Karpas-422 (cell line): ENCODE measurements around the gene PCCB. TPM values are rescaled to one million over a fixed set of nuclear protein-coding genes. Genes with fewer than 3 reads are reported as not detected.
"Not testable (repeated sequence)": the region's sequence is repeated elsewhere in the genome, so short reads cannot be mapped to it uniquely, and the experiment has no call there.

Experiments
- DNase-seq: peaks from one replicate; pipeline ENCODE4 v3.0.0-alpha.2; 2015
- H2AFZ ChIP-seq: fragments of 200-600 bp; sonication (generic); 2 replicates; pipeline ENCODE4 v1.6.1; 2014; ENCODE audit warnings: antibody characterized with exemption, low read length, mixed read lengths
- H3K27ac ChIP-seq: fragments of 200-600 bp; sonication (generic); 2 replicates; pipeline ENCODE4 v1.5.1; 2014; ENCODE audit warnings: mild to moderate bottlenecking, low read length, moderate library complexity
- H3K27me3 ChIP-seq: fragments of 200-600 bp; sonication (generic); 2 replicates; pipeline ENCODE4 v1.6.1; 2014; ENCODE audit warnings: low read length, mixed read lengths
- H3K36me3 ChIP-seq: fragments of 200-600 bp; sonication (generic); 2 replicates; pipeline ENCODE4 v1.6.1; 2014; ENCODE audit warnings: low read length, mixed read lengths; ENCODE audit not compliant: insufficient read depth
- H3K4me1 ChIP-seq: fragments of 200-600 bp; sonication (generic); 2 replicates; pipeline ENCODE4 v1.6.1; 2014; ENCODE audit warnings: mild to moderate bottlenecking, low read length, mixed read lengths
- H3K4me2 ChIP-seq: fragments of 200-600 bp; sonication (generic); 2 replicates; pipeline ENCODE4 v1.6.1; 2014; ENCODE audit warnings: low read length, low read depth, mild to moderate bottlenecking; ENCODE audit not compliant: poor library complexity, severe bottlenecking
- H3K4me3 ChIP-seq: fragments of 200-600 bp; sonication (generic); 2 replicates; pipeline ENCODE4 v1.5.1; 2014; ENCODE audit warnings: mild to moderate bottlenecking, antibody characterized with exemption, low read length, mixed read lengths
- H3K79me2 ChIP-seq: fragments of 200-600 bp; sonication (generic); 2 replicates; pipeline ENCODE4 v1.6.1; 2014; ENCODE audit warnings: mild to moderate bottlenecking, low read length, mixed read lengths
- H3K9ac ChIP-seq: fragments of 200-600 bp; sonication (generic); 2 replicates; pipeline ENCODE4 v1.6.0; 2014; ENCODE audit warnings: low read length
- H3K9me2 ChIP-seq: fragments of 200-600 bp; sonication (generic), shearing (Covaris generic); replicated peaks from 2 replicates; pipeline ENCODE4 v1.6.0; 2014; ENCODE audit warnings: mild to moderate bottlenecking, low read length, moderate library complexity; ENCODE audit not compliant: insufficient read depth
- H3K9me3 ChIP-seq: fragments of 300-700, 200-600 bp; sonication (generic); 2 replicates; pipeline ENCODE4 v1.6.1; 2014; ENCODE audit warnings: low read length, mixed read lengths
- H4K20me1 ChIP-seq: fragments of 200-600 bp; sonication (generic); 2 replicates; pipeline ENCODE4 v1.6.1; 2014; ENCODE audit warnings: mild to moderate bottlenecking, antibody characterized with exemption, low read length, low read depth; ENCODE audit not compliant: insufficient read depth
- total RNA-seq: library from RNA; depleted of rRNA; stranded (reverse); fragments of >200 nt; shearing (Covaris generic); gene quantifications from 2 replicates; pipeline ENCODE4 v1.2.3, GENCODE V29; 2014; ENCODE audit warnings: low replicate concordance; rRNA removed

PCCB gene
- 59.2 and 77.8 TPM in 2 replicates for total RNA-seq

- Histone ChIP-seq H3K36me3 (0 out of 2 replicates have a peak, but pooled peaks cover 3% of the 10 kb centered on the region), H4K20me1 (no peaks in the 10 kb centered on the region), H3K9me3 (no peaks in the 10 kb centered on the region), H3K4me2 (peak within 1 kb of the TSS; percentile 82), H3K9me2 (no peaks in the 10 kb centered on the region), H3K27ac (peak within 1 kb of the TSS; percentile 87), H3K4me3 (peak within 1 kb of the TSS; percentile 68), H3K79me2 (peaks cover 42% of the 10 kb centered on the region), H3K27me3 (no peaks in the 10 kb centered on the region), H3K9ac (peak within 1 kb of the TSS; percentile 74), H2AFZ (peak within 1 kb of the TSS; percentile 64), H3K4me1 (peaks cover 26% of the 10 kb centered on the region)
- DNase-seq: peak; percentile 98
Observed at GRCh38 chr3:136250059-136250902, at the start of gene PCCB. Gene PCCB, plus strand, starts transcription at chr3:136250340. Its CDS starts 36 bp downstream, at chr3:136250376.

GRCh38 chr3:136207489-136208115 lies 42.5 kb upstream of the PCCB start:
- H3K9me3 ChIP-seq: no peaks in the 10 kb centered on the region
- H4K20me1 ChIP-seq: no peaks in the 10 kb centered on the region
- no peaks in the 10 kb centered on the region for H3K36me3 ChIP-seq
- H3K9me2 ChIP-seq: no peaks in the 10 kb centered on the region
- no peak overlapping the region for H3K4me2 ChIP-seq
- H2AFZ ChIP-seq: no peak overlapping the region
- no peak overlapping the region for H3K9ac ChIP-seq
- DNase-seq: no peak
- H3K4me3 ChIP-seq: no peak overlapping the region
- no peaks in the 10 kb centered on the region for H3K79me2 ChIP-seq
- no peaks in the 10 kb centered on the region for H3K4me1 ChIP-seq
- H3K27me3 ChIP-seq: no peaks in the 10 kb centered on the region
- H3K27ac ChIP-seq: no peak overlapping the region

- H3K4me3 ChIP-seq: no peak overlapping the region
- H3K27me3 ChIP-seq: no peaks in the 10 kb centered on the region
- DNase-seq: no peak
- no peak overlapping the region for H2AFZ ChIP-seq
- H3K79me2 ChIP-seq: no peaks in the 10 kb centered on the region
- H3K9me2 ChIP-seq: no peaks in the 10 kb centered on the region
- no peaks in the 10 kb centered on the region for H4K20me1 ChIP-seq
- H3K4me2 ChIP-seq: no peak overlapping the region
- no peak overlapping the region for H3K9ac ChIP-seq
- H3K36me3 ChIP-seq: no peaks in the 10 kb centered on the region
- no peak overlapping the region for H3K27ac ChIP-seq
- no peaks in the 10 kb centered on the region for H3K4me1 ChIP-seq
- H3K9me3 ChIP-seq: no peaks in the 10 kb centered on the region
Observed at GRCh38 chr3:136209921-136210320, 40.2 kb upstream of the PCCB start.

- Histone ChIP-seq H3K9me2 (no peaks in the 10 kb centered on the region), H3K36me3 (no peaks in the 10 kb centered on the region), H3K4me1 (no peaks in the 10 kb centered on the region), H4K20me1 (no peaks in the 10 kb centered on the region), H3K27me3 (no peaks in the 10 kb centered on the region), H3K79me2 (no peaks in the 10 kb centered on the region), H3K9ac (no peak overlapping the region), H3K27ac (no peak overlapping the region), H3K4me2 (no peak overlapping the region), H3K4me3 (no peak overlapping the region), H2AFZ (no peak overlapping the region), H3K9me3 (no peaks in the 10 kb centered on the region)
- no peak for DNase-seq
Observed at GRCh38 chr3:136211547-136211946, 38.6 kb upstream of the PCCB start.

- not testable (repeated sequence) for H2AFZ ChIP-seq, DNase-seq, H3K9ac ChIP-seq, H3K27ac ChIP-seq, H3K4me3 ChIP-seq, H3K4me2 ChIP-seq, H3K9me3 ChIP-seq, H3K27me3 ChIP-seq, H3K9me2 ChIP-seq, H3K4me1 ChIP-seq, H3K79me2 ChIP-seq, H4K20me1 ChIP-seq, H3K36me3 ChIP-seq
Observed at GRCh38 chr3:136222746-136223145, 27.4 kb upstream of the PCCB start.

- no peak overlapping the region for H3K4me2 ChIP-seq
- no peaks in the 10 kb centered on the region for H3K4me1 ChIP-seq
- no peak overlapping the region for H2AFZ ChIP-seq
- no peaks in the 10 kb centered on the region for H3K79me2 ChIP-seq
- no peaks in the 10 kb centered on the region for H3K36me3 ChIP-seq
- H3K4me3 ChIP-seq: no peak overlapping the region
- H3K9me3 ChIP-seq: no peaks in the 10 kb centered on the region
- no peak for DNase-seq
- no peaks in the 10 kb centered on the region for H3K9me2 ChIP-seq
- no peak overlapping the region for H3K27ac ChIP-seq
- no peaks in the 10 kb centered on the region for H4K20me1 ChIP-seq
- H3K9ac ChIP-seq: no peak overlapping the region
- H3K27me3 ChIP-seq: no peaks in the 10 kb centered on the region
Observed at GRCh38 chr3:136232413-136232812, 17.7 kb upstream of the PCCB start.

GRCh38 chr3:136235545-136235944 lies 14.6 kb upstream of the PCCB start:
- Histone ChIP-seq H3K36me3 (no peaks in the 10 kb centered on the region), H3K4me2 (no peak overlapping the region), H3K4me3 (no peak overlapping the region), H3K9me2 (no peaks in the 10 kb centered on the region), H3K27me3 (no peaks in the 10 kb centered on the region), H3K4me1 (no peaks in the 10 kb centered on the region), H2AFZ (no peak overlapping the region), H3K27ac (no peak overlapping the region), H3K9ac (no peak overlapping the region), H4K20me1 (no peaks in the 10 kb centered on the region), H3K9me3 (no peaks in the 10 kb centered on the region), H3K79me2 (no peaks in the 10 kb centered on the region)
- peak; percentile 31 for DNase-seq

GRCh38 chr3:136236109-136236508 lies 14.0 kb upstream of the PCCB start:
- Histone ChIP-seq H3K79me2 (no peaks in the 10 kb centered on the region), H3K4me1 (no peaks in the 10 kb centered on the region), H3K36me3 (no peaks in the 10 kb centered on the region), H3K4me3 (no peak overlapping the region), H3K9ac (no peak overlapping the region), H3K9me2 (no peaks in the 10 kb centered on the region), H2AFZ (no peak overlapping the region), H3K9me3 (no peaks in the 10 kb centered on the region), H3K4me2 (no peak overlapping the region), H3K27ac (no peak overlapping the region), H3K27me3 (no peaks in the 10 kb centered on the region), H4K20me1 (no peaks in the 10 kb centered on the region)
- peak; percentile 31 for DNase-seq
